22Rv1 (cell line): ENCODE results near the gene RDH5.

Source experiments
- ZFX ChIP-seq: fragments of 450-650 bp; IDR thresholded peaks from 2 replicates; pipeline ENCODE4 v1.6.1; 2017; ENCODE audit warnings: antibody characterized with exemption, borderline replicate concordance
- TF ChIP-seq, protein P1 (sequence below): fragments of 450-650 bp; IDR thresholded peaks from 2 replicates; pipeline ENCODE4 v1.5.1; 2017; ENCODE audit warnings: mild to moderate bottlenecking

DNA sequence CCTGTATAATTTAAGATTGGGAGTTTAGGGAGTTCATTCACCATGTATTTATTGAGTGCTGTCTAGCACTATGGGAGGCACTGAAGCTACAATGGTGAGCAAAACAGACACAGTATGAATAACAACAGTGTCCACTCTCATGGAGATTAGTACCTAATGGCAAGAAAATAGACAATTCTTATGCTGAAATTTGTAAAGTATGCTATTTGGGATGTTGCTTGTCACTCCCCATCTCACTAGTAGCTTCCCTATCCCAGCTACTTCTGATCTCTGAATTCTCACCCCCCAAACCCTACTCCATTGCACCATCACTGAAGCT, 26.7 kb downstream of the RDH5 start:
- TF ChIP-seq, protein P1, sequence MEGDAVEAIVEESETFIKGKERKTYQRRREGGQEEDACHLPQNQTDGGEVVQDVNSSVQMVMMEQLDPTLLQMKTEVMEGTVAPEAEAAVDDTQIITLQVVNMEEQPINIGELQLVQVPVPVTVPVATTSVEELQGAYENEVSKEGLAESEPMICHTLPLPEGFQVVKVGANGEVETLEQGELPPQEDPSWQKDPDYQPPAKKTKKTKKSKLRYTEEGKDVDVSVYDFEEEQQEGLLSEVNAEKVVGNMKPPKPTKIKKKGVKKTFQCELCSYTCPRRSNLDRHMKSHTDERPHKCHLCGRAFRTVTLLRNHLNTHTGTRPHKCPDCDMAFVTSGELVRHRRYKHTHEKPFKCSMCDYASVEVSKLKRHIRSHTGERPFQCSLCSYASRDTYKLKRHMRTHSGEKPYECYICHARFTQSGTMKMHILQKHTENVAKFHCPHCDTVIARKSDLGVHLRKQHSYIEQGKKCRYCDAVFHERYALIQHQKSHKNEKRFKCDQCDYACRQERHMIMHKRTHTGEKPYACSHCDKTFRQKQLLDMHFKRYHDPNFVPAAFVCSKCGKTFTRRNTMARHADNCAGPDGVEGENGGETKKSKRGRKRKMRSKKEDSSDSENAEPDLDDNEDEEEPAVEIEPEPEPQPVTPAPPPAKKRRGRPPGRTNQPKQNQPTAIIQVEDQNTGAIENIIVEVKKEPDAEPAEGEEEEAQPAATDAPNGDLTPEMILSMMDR: no peak
- no peak for TF ChIP-seq ZFX
